Endothelial cell of umbilical vein (primary cell): ENCODE measurements around the gene INPP5A. TPM values are rescaled to one million over a fixed set of nuclear protein-coding genes. Genes with fewer than 3 reads are reported as not detected.

Source experiments
- BruUV-seq: library from RNA; stranded (reverse); fragments of 400-500 nt; replicated peaks from 2 replicates; lab custom pipeline; 2021; lab: Mats Ljungman, UMichigan
- CTCF ChIA-PET: fragments of 300-600, 350-600 bp; sonication (Branson Sonifier 250); formaldehyde crosslinking; loops from one replicate; lab custom pipeline; 2021; ENCODE audit warnings: antibody characterized with exemption, inconsistent platforms; lab: Charles Lee
- POLR2A ChIA-PET: fragments of 300-600, 350-600 bp; sonication (Branson Sonifier 250); formaldehyde crosslinking; loops from one replicate; lab custom pipeline; 2021; ENCODE audit warnings: antibody characterized with exemption, inconsistent platforms; lab: Charles Lee
- DNase-seq: peaks from one replicate; pipeline ENCODE4 v3.0.0-alpha.2; 2011; ENCODE audit warnings: low read depth, low spot score
- FAIRE-seq: peaks from 2 replicates; lab custom pipeline; 2011; peaks lifted over from hg19 to GRCh38; lab: Jason Lieb, UNC
- H2AFZ ChIP-seq: 2 replicates; pipeline ENCODE4 v1.6.0; 2012; ENCODE audit warnings: low read depth, low read length, control low read depth, inconsistent platforms
- H3K27ac ChIP-seq: 2 replicates; pipeline ENCODE4 v1.5.1; 2011; ENCODE audit warnings: low read depth, mild to moderate bottlenecking, control low read depth, low read length, moderate library complexity; ENCODE audit not compliant: insufficient read depth
- H3K27me3 ChIP-seq, 2 experiments: 2 replicates each; pipeline versions ENCODE4 v1.6.0 to v1.6.1; 2011; ENCODE audit warnings: low read length in 2 of 2, mixed read lengths in 1 of 2; ENCODE audit not compliant: control insufficient read depth in 2 of 2, insufficient read depth in 2 of 2
- H3K36me3 ChIP-seq, 2 experiments: 2 replicates in 1 of 2; 3 replicates in 1 of 2; pipeline ENCODE4 v1.5.1; 2011; ENCODE audit warnings: low read length in 2 of 2, mild to moderate bottlenecking in 1 of 2, moderate library complexity in 1 of 2; ENCODE audit not compliant: control insufficient read depth in 2 of 2, insufficient read depth in 2 of 2; ENCODE audit errors: extremely low read depth in 1 of 2
- H3K4me1 ChIP-seq: 3 replicates; pipeline ENCODE4 v1.5.1; 2011; ENCODE audit warnings: mild to moderate bottlenecking, low read length; ENCODE audit not compliant: control insufficient read depth, insufficient read depth; ENCODE audit errors: extremely low read depth
- H3K4me2 ChIP-seq: 2 replicates; pipeline ENCODE4 v1.6.1; 2011; ENCODE audit warnings: low read length, control low read depth, mixed read lengths; ENCODE audit not compliant: insufficient read depth
- H3K4me3 ChIP-seq, 3 experiments: fragments of 200-600 bp in 1 of 3; sonication (generic), shearing (Covaris generic) in 1 of 3; replicated peaks in 1 of 3; 2 replicates each; pipeline ENCODE4 v1.5.1; 2011 to 2016; ENCODE audit warnings: control low read depth in 3 of 3, low read length in 3 of 3, mild to moderate bottlenecking in 2 of 3, inconsistent platforms in 1 of 3, low read depth in 1 of 3, moderate library complexity in 1 of 3; ENCODE audit not compliant: insufficient read depth in 1 of 3
- H3K79me2 ChIP-seq: 2 replicates; pipeline ENCODE4 v1.6.0; 2012; ENCODE audit warnings: low read length, inconsistent platforms; ENCODE audit not compliant: control insufficient read depth, insufficient read depth
- H3K9ac ChIP-seq: replicated peaks from 2 replicates; pipeline ENCODE3; 2011; ENCODE audit warnings: low read length, control low read depth; ENCODE audit not compliant: insufficient read depth; ENCODE audit errors: extremely low read depth
- H3K9me1 ChIP-seq: replicated peaks from 3 replicates; pipeline ENCODE4 v1.6.0; 2011; ENCODE audit warnings: mild to moderate bottlenecking, low read length; ENCODE audit not compliant: control insufficient read depth, insufficient read depth; ENCODE audit errors: extremely low read depth
- H3K9me3 ChIP-seq: replicated peaks from 2 replicates; pipeline ENCODE4 v1.5.1; 2012; ENCODE audit warnings: low read length, inconsistent platforms; ENCODE audit not compliant: control insufficient read depth, insufficient read depth
- H4K20me1 ChIP-seq: replicated peaks from 2 replicates; pipeline ENCODE3; 2011; ENCODE audit warnings: mild to moderate bottlenecking, low read length; ENCODE audit not compliant: control insufficient read depth, insufficient read depth; ENCODE audit errors: extremely low read depth
- EZH2 ChIP-seq: IDR thresholded peaks from 2 replicates; pipeline ENCODE4 v1.6.1; 2012; ENCODE audit warnings: borderline replicate concordance, low read depth, mild to moderate bottlenecking, moderate library complexity, low read length, inconsistent platforms; ENCODE audit not compliant: severe bottlenecking
- FOS ChIP-seq: IDR thresholded peaks from 2 replicates; pipeline ENCODE4 v1.6.1; 2011; ENCODE audit warnings: mild to moderate bottlenecking, low read length, moderate library complexity, borderline replicate concordance; ENCODE audit not compliant: insufficient read depth
- GATA2 ChIP-seq: IDR thresholded peaks from 2 replicates; pipeline ENCODE4 v1.7.0; 2011; ENCODE audit warnings: low read depth, mild to moderate bottlenecking, moderate library complexity, mixed read lengths, low read length; ENCODE audit not compliant: insufficient read length, insufficient read depth
- JUN ChIP-seq: IDR thresholded peaks from 2 replicates; pipeline ENCODE4 v1.6.1; 2011; ENCODE audit warnings: borderline replicate concordance, low read depth; ENCODE audit not compliant: insufficient read length, insufficient read depth
- MYC ChIP-seq: IDR thresholded peaks from one replicate; pipeline ENCODE4 v1.6.1; 2011; ENCODE audit warnings: mild to moderate bottlenecking, low read depth, low read length
- POLR2AphosphoS5 ChIP-seq: IDR thresholded peaks from 2 replicates; pipeline ENCODE4 v1.6.1; 2012; ENCODE audit warnings: low read depth, mild to moderate bottlenecking, control low read depth, low read length, moderate library complexity; ENCODE audit not compliant: insufficient read depth
- dilution Hi-C: fragments of 300-500 bp; cut with MboI; formaldehyde crosslinking; loops from one replicate; pipeline ENCODE4 v1.15.0; 2019; ENCODE audit warnings: low sequenced_read_pairs; ENCODE audit not compliant: extremely low pct_ligation_motif_present
- intact Hi-C: fragments of 100-400 bp; cut with micrococcal nuclease; formaldehyde crosslinking; loops from one replicate; pipeline ENCODE4 v1.10.0; 2022
- polyA plus RNA-seq, 4 experiments: library from polyadenylated mRNA; depleted of rRNA in 3 of 4; stranded (reverse) in 3 of 4; unstranded in 1 of 4; fragments of >200 nt; gene quantifications; 2 replicates each; pipeline versions ENCODE4 v1.2.1 to v1.2.3, GENCODE V29; 2011 to 2012; ENCODE audit warnings: missing spikeins in 1 of 4
- total RNA-seq: library from RNA; stranded (reverse); gene quantifications from 2 replicates; pipeline ENCODE4 v1.2.3, GENCODE V29; 2021
- TF ChIP-seq, protein P1 (sequence below): IDR thresholded peaks from 2 replicates; pipeline ENCODE4 v1.6.1; 2011; ENCODE audit not compliant: insufficient read depth, insufficient read length
- TF ChIP-seq, protein P2 (sequence below), 2 donors: IDR thresholded peaks; 1 replicate in 1 of 2; 2 replicates in 1 of 2; pipeline ENCODE4 v1.5.1; 2011; ENCODE audit warnings: low read length in 2 of 2, mild to moderate bottlenecking in 2 of 2, moderate library complexity in 2 of 2, control low read depth in 1 of 2, inconsistent platforms in 1 of 2, low read depth in 1 of 2; ENCODE audit not compliant: insufficient read depth in 1 of 2; ENCODE audit errors: extremely low read depth in 1 of 2

The INPP5A gene
- total and polyA plus RNA-seq, 2 donors (not counting 3 experiments of a cell fraction or from before 2014, with no cell fraction given): 22.9 to 33.2 TPM

GRCh38 chr10:132712291-132712690 is 174.7 kb downstream of the INPP5A start:
- ChIA-PET CTCF (no interaction called here), POLR2A (no interaction called here)
- Histone ChIP-seq H3K4me3 (no peak overlapping the region), H3K79me2 (no peaks in the 10 kb centered on the region), H3K4me2 (no peak overlapping the region), H3K9me1 (no peaks in the 10 kb centered on the region), H3K36me3 (peaks cover 0 to 2% of the 10 kb centered on the region in 2 experiments), H3K27ac (no peak overlapping the region), H3K4me1 (no peaks in the 10 kb centered on the region), H2AFZ (no peak overlapping the region), H3K9ac (no peak overlapping the region), H3K9me3 (no peaks in the 10 kb centered on the region), H4K20me1 (no peaks in the 10 kb centered on the region), H3K27me3 (no peaks in the 10 kb centered on the region)
- no peak for FAIRE-seq
- TF ChIP-seq FOS (no peak), GATA2 (no peak), MYC (no peak), EZH2 (no peak)
- TF ChIP-seq, protein P1, sequence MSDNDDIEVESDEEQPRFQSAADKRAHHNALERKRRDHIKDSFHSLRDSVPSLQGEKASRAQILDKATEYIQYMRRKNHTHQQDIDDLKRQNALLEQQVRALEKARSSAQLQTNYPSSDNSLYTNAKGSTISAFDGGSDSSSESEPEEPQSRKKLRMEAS: no peak
- intact Hi-C loops: no loop called here
- dilution Hi-C loops: no loop called here
- BruUV-seq: no TSS peak
- DNase-seq: no peak

- dilution Hi-C loops: no loop called here
- TF ChIP-seq FOS (no peak), POLR2AphosphoS5 (no peak), JUN (no peak), GATA2 (no peak), EZH2 (no peak)
- TF ChIP-seq, protein P2, sequence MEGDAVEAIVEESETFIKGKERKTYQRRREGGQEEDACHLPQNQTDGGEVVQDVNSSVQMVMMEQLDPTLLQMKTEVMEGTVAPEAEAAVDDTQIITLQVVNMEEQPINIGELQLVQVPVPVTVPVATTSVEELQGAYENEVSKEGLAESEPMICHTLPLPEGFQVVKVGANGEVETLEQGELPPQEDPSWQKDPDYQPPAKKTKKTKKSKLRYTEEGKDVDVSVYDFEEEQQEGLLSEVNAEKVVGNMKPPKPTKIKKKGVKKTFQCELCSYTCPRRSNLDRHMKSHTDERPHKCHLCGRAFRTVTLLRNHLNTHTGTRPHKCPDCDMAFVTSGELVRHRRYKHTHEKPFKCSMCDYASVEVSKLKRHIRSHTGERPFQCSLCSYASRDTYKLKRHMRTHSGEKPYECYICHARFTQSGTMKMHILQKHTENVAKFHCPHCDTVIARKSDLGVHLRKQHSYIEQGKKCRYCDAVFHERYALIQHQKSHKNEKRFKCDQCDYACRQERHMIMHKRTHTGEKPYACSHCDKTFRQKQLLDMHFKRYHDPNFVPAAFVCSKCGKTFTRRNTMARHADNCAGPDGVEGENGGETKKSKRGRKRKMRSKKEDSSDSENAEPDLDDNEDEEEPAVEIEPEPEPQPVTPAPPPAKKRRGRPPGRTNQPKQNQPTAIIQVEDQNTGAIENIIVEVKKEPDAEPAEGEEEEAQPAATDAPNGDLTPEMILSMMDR (IDR thresholded peaks at IDR 0.05; ENCODE audit: extremely low read depth in 1 of 2, insufficient read depth in 1 of 2, low read depth in 1 of 2, low read length in 2 of 2): no peak
- H3K9ac ChIP-seq: no peak overlapping the region
- H3K27ac ChIP-seq: no peak overlapping the region
- H4K20me1 ChIP-seq: no peaks in the 10 kb centered on the region
- H3K9me3 ChIP-seq: no peaks in the 10 kb centered on the region
- H2AFZ ChIP-seq: no peak overlapping the region
- no peak for FAIRE-seq
- POLR2A ChIA-PET: no interaction called here
- no peaks in the 10 kb centered on the region for H3K9me1 ChIP-seq
- H3K4me3 ChIP-seq: no peak overlapping the region
- no peak for DNase-seq
- H3K27me3 ChIP-seq: no peaks in the 10 kb centered on the region
- BruUV-seq: no TSS peak
- intact Hi-C loops: no loop called here
- no peaks in the 10 kb centered on the region for H3K4me1 ChIP-seq
- peaks cover 0 to 2% of the 10 kb centered on the region in 2 experiments for H3K36me3 ChIP-seq
- no peak overlapping the region for H3K4me2 ChIP-seq
- CTCF ChIA-PET: no interaction called here
- H3K79me2 ChIP-seq: no peaks in the 10 kb centered on the region
These were observed 175.2 kb downstream of the INPP5A start for GRCh38 chr10:132712743-132713142.
